GM12874 (cell line): ENCODE results near the gene VPS13C.

Source experiments
- CTCF ChIP-seq: IDR thresholded peaks from 2 replicates; pipeline ENCODE4 v1.5.1; 2011; ENCODE audit warnings: low read depth, mild to moderate bottlenecking, control low read depth, low read length, moderate library complexity; ENCODE audit not compliant: insufficient read depth

The VPS13C gene

DNA sequence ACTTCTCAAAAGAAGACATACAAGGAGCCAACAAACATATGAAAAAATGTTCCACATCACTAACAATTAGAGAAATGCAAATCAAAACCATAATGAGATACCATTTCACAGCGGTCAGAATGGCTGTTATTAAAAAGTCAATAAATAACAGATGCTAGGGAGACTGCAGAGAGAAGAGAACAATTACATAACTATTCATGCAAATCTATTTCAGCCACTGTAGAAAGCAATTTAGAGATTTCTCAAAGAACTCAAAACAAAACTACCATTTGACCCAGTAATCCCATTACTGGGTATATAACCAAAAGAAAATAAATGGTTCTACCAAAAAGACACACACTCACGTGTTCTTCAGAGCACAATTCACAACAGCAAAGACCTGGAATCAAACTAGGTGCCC is 116.3 kb downstream of the VPS13C start:
- no peak for TF ChIP-seq CTCF

DNA sequence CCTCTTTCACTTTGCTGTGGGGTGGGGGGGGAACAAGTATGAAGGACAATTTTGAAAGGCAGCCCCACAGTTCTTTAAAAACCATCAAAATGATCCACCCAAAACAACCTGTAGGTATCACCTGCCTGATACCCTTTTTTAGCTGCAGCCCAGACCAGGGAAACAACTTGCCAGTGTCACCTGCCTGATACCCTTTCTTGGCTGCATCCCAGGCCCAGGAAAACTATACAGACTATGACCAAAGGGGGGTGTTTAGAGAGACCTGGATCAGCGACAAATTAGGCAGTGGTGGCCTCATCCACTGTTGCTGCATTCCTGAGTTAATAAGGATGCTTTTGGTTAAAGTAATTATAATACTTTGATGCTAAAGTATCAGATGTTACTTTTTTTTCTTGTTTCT is 122.0 kb downstream of the VPS13C start:
- no peak for TF ChIP-seq CTCF

DNA sequence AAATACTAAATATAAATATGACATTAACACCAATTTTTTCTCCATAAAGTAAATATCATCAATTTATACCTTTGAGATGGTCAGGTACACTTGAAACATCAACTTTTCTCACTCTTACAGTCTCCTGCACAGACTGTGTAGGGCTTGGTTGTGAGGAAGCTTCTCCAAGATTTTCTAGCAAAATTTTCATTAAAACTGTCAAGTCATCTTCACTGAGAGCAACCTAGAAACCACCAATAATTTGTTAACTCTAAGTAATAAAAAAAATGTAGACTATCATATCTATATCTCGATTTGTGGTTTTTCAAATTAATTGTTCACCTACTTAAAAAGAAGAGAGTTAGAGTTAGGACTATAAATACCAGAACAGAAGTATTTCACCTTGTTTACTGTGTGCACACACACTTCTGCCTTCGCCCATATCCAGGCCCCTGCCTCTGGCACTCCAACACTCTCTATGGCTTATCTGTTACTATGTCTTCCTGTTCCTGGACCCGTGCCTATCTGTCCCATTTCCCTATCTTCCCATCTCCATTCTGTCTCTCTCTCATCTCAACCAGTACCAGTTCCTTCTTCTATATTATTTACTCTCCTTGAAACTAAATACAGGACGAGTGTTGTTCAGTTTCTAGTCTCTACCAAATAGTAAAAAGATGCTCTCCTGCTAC is 123.6 kb downstream of the VPS13C start:
- no peak for TF ChIP-seq CTCF

GRCh38 chr15:61935493-61935892 is 124.8 kb downstream of the VPS13C start:
- no peak for TF ChIP-seq CTCF

DNA sequence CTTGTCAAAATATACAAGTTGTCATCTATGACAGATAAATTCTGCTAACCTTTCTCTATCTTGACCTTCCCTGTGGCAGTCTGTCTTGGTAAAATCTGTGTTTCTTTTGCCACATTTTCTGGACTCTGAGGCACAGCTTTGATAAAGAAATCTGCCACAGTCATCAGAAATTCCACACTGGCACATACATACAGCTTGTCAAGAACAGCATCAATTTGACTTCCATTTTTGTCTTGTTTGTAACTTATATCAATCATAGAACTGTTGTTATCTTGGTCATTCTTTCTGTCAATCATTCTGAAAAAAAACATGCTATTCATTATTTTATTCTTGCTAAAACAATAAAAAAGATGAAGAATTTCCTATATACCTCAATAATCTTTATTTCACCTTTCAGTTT is 130.8 kb downstream of the VPS13C start:
- no peak for TF ChIP-seq CTCF

GRCh38 chr15:61923173-61923572 is 137.1 kb downstream of the VPS13C start:
- TF ChIP-seq CTCF: no peak

DNA sequence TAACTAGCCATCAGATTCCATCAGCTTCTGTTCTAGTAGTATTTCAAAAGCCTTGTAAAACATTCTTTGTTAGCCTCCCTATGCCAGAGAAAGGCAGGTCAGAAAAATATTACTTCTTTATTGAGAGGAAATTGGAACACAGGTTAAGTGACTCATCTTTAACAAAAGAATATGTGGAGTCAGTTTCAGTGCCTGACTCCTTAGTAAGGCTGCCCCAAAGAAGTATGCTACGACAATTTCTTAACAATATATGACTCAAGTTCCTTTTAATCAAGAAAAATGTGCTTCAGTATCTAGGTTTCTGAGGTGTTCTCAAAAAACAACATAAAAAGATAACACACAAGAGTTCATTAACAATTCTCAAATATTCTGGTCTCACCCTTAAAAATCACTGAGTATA is 139.2 kb downstream of the VPS13C start:
- TF ChIP-seq CTCF: no peak
